HEK293T (cell line): ENCODE measurements around the gene KCNK3.

ENCODE experiments used
- CTBP1 ChIP-seq: fragments of 450-650 bp; IDR thresholded peaks from 2 replicates; pipeline ENCODE4 v1.6.1; 2016; ENCODE audit warnings: borderline replicate concordance
- ELF4 ChIP-seq: fragments of 450-650 bp; IDR thresholded peaks from 2 replicates; pipeline ENCODE4 v1.6.1; 2017; ENCODE audit warnings: antibody characterized with exemption
- FOXM1 ChIP-seq: fragments of 450-650 bp; IDR thresholded peaks from 2 replicates; pipeline ENCODE4 v1.6.1; 2017; ENCODE audit warnings: mild to moderate bottlenecking, borderline replicate concordance
- SP1 ChIP-seq: fragments of 450-650 bp; IDR thresholded peaks from 2 replicates; pipeline ENCODE4 v1.6.1; 2017

DNA sequence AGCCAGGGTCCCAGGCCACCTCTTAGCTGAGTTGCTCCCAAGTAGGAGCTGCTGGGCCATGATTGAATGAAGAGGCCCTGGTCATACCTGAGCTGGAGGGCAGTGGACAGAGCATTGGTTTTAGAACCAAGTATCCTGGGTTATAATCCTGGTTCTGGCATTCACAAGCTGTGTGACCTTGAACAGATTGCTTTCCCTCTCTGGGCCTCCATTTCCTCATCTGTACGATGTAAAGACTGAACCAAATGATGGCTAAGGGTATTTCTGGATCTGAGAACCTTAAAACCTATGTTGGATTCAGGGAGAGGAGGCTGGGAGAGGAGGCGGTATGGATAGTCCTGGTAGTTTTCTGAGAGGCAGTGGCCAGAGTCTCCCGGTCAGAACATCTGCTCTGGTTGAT is 31.0 kb downstream of the KCNK3 start:
- no peak for TF ChIP-seq ELF4
- no peak for TF ChIP-seq CTBP1
- no peak for TF ChIP-seq FOXM1
- no peak for TF ChIP-seq SP1
